Ovary (tissue), 3 donors: ENCODE results near the gene GPR68.

Source experiments
- CTCF ChIP-seq, 3 donors: fragments of 450-650 bp in 2 of 3; fragments of 200-600 bp in 1 of 3; IDR thresholded peaks; one replicate each; pipeline versions ENCODE4 v1.5.1 to v1.8.0; 2016 to 2022; ENCODE audit warnings: antibody characterized with exemption in 3 of 3, mild to moderate bottlenecking in 1 of 3
- EP300 ChIP-seq: sonication (generic); formaldehyde crosslinking; IDR thresholded peaks from one replicate; pipeline ENCODE4 v1.6.1; 2017; ENCODE audit warnings: antibody characterized with exemption
- POLR2A ChIP-seq: fragments of 450-650 bp; IDR thresholded peaks from one replicate; pipeline ENCODE4 v1.6.1; 2017; ENCODE audit warnings: antibody characterized with exemption, mild to moderate bottlenecking, moderate library complexity
- donor health status: DM: no; HTN: no; CAD: no.

- no peak for TF ChIP-seq POLR2A
- TF ChIP-seq CTCF (IDR thresholded peaks at IDR 0.05): no peak
- TF ChIP-seq EP300: no peak
Measured at GRCh38 chr14:91241863-91242262, 2.6 kb downstream of the GPR68 start.
